ENCODE data around the gene CADPS2.

DNA sequence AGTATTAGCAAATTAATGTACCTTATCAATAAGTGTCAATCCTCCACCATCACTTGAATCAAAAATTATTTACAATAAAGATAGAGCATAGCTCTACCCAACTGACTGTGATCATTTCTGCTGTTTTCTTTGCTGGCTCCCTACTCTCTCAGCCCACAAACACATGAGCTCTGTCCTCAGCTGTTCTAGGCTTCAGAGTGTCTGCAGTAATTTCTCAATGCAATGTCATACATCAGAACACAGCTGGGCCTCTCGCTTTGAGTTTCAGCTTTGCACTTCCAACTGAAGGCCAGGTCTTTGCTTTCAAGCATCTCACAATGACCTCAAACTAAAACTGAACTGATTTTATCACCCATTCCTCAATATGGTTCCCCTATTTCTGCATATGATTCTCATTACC is 243.0 kb downstream of the CADPS2 start:
- TF ChIP-seq, protein P1, sequence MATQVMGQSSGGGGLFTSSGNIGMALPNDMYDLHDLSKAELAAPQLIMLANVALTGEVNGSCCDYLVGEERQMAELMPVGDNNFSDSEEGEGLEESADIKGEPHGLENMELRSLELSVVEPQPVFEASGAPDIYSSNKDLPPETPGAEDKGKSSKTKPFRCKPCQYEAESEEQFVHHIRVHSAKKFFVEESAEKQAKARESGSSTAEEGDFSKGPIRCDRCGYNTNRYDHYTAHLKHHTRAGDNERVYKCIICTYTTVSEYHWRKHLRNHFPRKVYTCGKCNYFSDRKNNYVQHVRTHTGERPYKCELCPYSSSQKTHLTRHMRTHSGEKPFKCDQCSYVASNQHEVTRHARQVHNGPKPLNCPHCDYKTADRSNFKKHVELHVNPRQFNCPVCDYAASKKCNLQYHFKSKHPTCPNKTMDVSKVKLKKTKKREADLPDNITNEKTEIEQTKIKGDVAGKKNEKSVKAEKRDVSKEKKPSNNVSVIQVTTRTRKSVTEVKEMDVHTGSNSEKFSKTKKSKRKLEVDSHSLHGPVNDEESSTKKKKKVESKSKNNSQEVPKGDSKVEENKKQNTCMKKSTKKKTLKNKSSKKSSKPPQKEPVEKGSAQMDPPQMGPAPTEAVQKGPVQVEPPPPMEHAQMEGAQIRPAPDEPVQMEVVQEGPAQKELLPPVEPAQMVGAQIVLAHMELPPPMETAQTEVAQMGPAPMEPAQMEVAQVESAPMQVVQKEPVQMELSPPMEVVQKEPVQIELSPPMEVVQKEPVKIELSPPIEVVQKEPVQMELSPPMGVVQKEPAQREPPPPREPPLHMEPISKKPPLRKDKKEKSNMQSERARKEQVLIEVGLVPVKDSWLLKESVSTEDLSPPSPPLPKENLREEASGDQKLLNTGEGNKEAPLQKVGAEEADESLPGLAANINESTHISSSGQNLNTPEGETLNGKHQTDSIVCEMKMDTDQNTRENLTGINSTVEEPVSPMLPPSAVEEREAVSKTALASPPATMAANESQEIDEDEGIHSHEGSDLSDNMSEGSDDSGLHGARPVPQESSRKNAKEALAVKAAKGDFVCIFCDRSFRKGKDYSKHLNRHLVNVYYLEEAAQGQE (IDR thresholded peaks at IDR 0.05; ENCODE audit: low read depth), result no peak
- TF ChIP-seq TCF12 (IDR thresholded peaks at IDR 0.05; ENCODE audit: low read depth) (no peak), EGR1 (IDR thresholded peaks at IDR 0.05) (no peak), CEBPB (IDR thresholded peaks at IDR 0.05) (no peak), TAF1 (IDR thresholded peaks at IDR 0.05; ENCODE audit: low read depth) (no peak), FOXM1 (IDR thresholded peaks at IDR 0.05; ENCODE audit: borderline replicate concordance, low read depth) (no peak), EP300 (IDR thresholded peaks at IDR 0.05; ENCODE audit: borderline replicate concordance) (no peak), RAD21 (IDR thresholded peaks at IDR 0.05; ENCODE audit: low read depth) (no peak)
- TF ChIP-seq, protein P2, sequence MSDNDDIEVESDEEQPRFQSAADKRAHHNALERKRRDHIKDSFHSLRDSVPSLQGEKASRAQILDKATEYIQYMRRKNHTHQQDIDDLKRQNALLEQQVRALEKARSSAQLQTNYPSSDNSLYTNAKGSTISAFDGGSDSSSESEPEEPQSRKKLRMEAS (IDR thresholded peaks at IDR 0.05), result no peak
